Breast epithelium (tissue), 3 donors: ENCODE results near the gene PDIA3.

Experiments used
- POLR2AphosphoS5 ChIP-seq, 3 donors: sonication (generic); formaldehyde crosslinking; IDR thresholded peaks; one replicate each; pipeline ENCODE4 v1.6.1; 2017; ENCODE audit warnings: antibody characterized with exemption in 3 of 3
- TF ChIP-seq, protein P1 (sequence below), 3 donors: fragments of 450-650 bp; IDR thresholded peaks; one replicate each; pipeline ENCODE4 v1.5.1; 2016 to 2017; ENCODE audit warnings: antibody characterized with exemption in 3 of 3, mild to moderate bottlenecking in 3 of 3, moderate library complexity in 3 of 3

DNA sequence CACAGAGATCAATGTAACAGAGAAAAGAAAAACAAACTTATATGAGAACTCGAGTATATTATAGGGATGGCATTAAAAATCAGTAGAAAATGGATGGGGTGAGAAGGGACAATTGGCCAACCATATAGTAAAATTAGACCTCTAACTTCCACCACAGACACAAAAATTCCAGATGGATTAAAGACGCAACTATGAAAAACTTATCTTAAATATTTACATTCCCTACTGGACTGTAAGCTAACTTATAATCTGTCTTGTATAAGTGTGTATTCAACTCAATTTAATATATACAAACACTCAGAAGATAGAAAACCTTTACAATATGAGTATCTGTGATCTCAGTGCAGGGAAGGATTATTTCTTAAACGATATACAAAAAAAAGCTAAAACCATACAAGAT is 75.3 kb downstream of the PDIA3 start:
- TF ChIP-seq, protein P1, sequence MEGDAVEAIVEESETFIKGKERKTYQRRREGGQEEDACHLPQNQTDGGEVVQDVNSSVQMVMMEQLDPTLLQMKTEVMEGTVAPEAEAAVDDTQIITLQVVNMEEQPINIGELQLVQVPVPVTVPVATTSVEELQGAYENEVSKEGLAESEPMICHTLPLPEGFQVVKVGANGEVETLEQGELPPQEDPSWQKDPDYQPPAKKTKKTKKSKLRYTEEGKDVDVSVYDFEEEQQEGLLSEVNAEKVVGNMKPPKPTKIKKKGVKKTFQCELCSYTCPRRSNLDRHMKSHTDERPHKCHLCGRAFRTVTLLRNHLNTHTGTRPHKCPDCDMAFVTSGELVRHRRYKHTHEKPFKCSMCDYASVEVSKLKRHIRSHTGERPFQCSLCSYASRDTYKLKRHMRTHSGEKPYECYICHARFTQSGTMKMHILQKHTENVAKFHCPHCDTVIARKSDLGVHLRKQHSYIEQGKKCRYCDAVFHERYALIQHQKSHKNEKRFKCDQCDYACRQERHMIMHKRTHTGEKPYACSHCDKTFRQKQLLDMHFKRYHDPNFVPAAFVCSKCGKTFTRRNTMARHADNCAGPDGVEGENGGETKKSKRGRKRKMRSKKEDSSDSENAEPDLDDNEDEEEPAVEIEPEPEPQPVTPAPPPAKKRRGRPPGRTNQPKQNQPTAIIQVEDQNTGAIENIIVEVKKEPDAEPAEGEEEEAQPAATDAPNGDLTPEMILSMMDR (IDR thresholded peaks at IDR 0.05) = no peak
- TF ChIP-seq POLR2AphosphoS5 (IDR thresholded peaks at IDR 0.05) = no peak
